ENCODE measurements around the gene ADAMTS12.

DNA sequence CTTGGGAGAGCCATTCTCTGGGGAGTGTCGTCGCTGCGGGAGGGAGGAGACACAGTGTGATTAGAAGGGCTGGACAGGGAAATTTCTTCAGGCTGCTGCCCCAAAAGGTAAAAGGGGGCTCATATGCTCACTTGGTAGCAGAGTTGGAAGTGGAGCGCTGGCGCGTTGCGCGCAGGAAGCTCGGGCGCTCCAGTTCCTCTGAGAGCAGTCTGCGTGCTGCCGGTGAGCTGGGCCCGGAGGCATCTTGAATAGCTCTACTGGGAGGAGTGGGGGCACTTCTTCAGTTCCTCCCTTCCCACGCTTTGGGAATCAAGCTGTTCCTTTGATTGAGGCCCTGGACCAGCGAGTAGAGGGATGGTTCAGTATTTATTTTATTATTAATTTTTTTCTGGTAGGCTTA lies 47.1 kb upstream of the ADAMTS12 start:
- TF ChIP-seq, protein P1, sequence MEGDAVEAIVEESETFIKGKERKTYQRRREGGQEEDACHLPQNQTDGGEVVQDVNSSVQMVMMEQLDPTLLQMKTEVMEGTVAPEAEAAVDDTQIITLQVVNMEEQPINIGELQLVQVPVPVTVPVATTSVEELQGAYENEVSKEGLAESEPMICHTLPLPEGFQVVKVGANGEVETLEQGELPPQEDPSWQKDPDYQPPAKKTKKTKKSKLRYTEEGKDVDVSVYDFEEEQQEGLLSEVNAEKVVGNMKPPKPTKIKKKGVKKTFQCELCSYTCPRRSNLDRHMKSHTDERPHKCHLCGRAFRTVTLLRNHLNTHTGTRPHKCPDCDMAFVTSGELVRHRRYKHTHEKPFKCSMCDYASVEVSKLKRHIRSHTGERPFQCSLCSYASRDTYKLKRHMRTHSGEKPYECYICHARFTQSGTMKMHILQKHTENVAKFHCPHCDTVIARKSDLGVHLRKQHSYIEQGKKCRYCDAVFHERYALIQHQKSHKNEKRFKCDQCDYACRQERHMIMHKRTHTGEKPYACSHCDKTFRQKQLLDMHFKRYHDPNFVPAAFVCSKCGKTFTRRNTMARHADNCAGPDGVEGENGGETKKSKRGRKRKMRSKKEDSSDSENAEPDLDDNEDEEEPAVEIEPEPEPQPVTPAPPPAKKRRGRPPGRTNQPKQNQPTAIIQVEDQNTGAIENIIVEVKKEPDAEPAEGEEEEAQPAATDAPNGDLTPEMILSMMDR (IDR thresholded peaks at IDR 0.05): no peak
- TF ChIP-seq POLR2A (IDR thresholded peaks at IDR 0.05): no peak

Data from lower leg skin (tissue), 3 donors.